ENCODE results near the gene CTU2. TPM values are rescaled to one million over a fixed set of nuclear protein-coding genes. Genes with fewer than 3 reads are reported as not detected.

Gene CTU2
- total RNA-seq, 3 donors from 2014 or later = 7.3 to 8.2 (median 7.8) TPM

DNA sequence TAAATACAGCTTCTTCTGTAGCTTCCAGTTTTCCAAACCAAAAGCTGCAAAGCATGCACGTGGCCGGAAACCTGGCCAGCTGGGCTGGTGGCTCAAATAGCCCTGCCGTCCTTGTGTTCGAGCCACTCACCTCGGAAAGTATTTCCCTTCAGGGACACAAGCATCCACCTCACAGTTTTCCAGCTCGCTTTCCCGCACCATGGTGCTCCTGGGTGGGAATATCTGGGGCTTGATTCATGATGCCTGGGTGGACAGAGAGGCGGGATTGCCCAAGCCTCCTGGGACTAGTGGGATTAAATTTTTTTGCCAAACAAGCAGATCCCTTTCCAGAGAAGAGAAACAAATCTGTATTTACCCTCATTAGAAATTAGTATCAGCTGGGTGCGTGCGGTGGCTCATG is 36.3 kb upstream of the CTU2 start:
- no peak for DNase-seq (ENCODE audit: low spot score in 2 of 2)
- Histone ChIP-seq H3K36me3 (no peaks in the 10 kb centered on the region), H3K27ac (no peak overlapping the region), H3K27me3 (no peaks in the 10 kb centered on the region), H3K4me3 (no peak overlapping the region), H3K9me3 (no peaks in the 10 kb centered on the region), H3K4me1 (no peaks in the 10 kb centered on the region)
- TF ChIP-seq POLR2AphosphoS5 (IDR thresholded peaks at IDR 0.05) (no peak), POLR2A (IDR thresholded peaks at IDR 0.05) (no peak)
- TF ChIP-seq, protein P1, sequence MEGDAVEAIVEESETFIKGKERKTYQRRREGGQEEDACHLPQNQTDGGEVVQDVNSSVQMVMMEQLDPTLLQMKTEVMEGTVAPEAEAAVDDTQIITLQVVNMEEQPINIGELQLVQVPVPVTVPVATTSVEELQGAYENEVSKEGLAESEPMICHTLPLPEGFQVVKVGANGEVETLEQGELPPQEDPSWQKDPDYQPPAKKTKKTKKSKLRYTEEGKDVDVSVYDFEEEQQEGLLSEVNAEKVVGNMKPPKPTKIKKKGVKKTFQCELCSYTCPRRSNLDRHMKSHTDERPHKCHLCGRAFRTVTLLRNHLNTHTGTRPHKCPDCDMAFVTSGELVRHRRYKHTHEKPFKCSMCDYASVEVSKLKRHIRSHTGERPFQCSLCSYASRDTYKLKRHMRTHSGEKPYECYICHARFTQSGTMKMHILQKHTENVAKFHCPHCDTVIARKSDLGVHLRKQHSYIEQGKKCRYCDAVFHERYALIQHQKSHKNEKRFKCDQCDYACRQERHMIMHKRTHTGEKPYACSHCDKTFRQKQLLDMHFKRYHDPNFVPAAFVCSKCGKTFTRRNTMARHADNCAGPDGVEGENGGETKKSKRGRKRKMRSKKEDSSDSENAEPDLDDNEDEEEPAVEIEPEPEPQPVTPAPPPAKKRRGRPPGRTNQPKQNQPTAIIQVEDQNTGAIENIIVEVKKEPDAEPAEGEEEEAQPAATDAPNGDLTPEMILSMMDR (IDR thresholded peaks at IDR 0.05) = no peak
- intact Hi-C loops (cut with DNase I; ENCODE audit: low total_unique reads) = no loop called here

DNA sequence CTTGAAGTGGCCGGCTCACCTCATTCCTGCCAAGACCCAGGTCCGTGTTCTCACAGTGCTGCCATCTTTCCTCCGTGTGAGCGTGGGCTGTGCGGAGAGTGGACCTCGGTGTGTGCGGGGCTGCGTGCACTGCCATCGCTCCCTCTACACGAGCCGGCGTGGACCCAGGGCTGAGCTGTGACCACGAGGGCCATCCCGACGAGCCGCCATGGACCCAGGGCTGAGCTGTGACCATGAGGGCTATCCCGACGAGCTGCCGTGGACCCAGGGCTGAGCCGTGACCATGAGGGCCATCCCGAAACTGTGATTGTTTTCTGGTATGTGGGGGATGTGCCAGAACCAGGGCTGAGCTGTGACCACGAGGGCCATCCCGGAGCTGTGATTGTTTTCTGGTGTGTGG is 34.5 kb upstream of the CTU2 start:
- no peak for DNase-seq (ENCODE audit: low spot score in 2 of 2)
- no peaks in the 10 kb centered on the region for H3K9me3 ChIP-seq
- TF ChIP-seq POLR2A (IDR thresholded peaks at IDR 0.05) (no peak), POLR2AphosphoS5 (IDR thresholded peaks at IDR 0.05) (no peak)
- TF ChIP-seq, protein P1 (IDR thresholded peaks at IDR 0.05) = no peak
- no peaks in the 10 kb centered on the region for H3K36me3 ChIP-seq
- peaks cover 0 to 2% of the 10 kb centered on the region in 2 donors for H3K27me3 ChIP-seq
- no peak overlapping the region for H3K4me3 ChIP-seq
- H3K4me1 ChIP-seq = no peaks in the 10 kb centered on the region
- intact Hi-C loops (cut with DNase I; ENCODE audit: low total_unique reads) = no loop called here
- no peak overlapping the region for H3K27ac ChIP-seq

DNA sequence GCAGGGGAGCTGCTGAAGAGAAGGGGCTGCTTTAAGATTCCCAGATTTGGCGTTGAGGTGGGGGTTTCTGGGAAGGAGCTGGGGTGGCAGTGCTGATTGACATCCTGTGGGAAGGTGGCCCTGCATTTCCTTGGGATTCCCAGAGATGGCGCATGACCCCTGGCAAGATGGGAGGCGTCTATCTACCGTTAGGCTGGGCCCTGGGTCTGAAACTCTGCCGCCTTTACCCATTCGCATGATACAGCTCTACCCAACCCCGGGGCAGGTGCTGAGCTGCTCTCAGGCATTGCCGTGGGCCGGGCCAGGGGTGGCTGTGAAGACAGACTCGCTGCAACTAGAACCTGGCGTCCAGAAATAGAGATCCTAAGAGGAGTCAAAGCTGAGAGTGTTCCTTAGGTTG is 33.5 kb upstream of the CTU2 start:
- intact Hi-C loops (cut with DNase I; ENCODE audit: low total_unique reads) = no loop called here
- H3K36me3 ChIP-seq = no peaks in the 10 kb centered on the region
- no peak for DNase-seq (ENCODE audit: low spot score in 2 of 2)
- H3K9me3 ChIP-seq = no peaks in the 10 kb centered on the region
- peaks cover 0 to 9% of the 10 kb centered on the region in 2 donors for H3K27me3 ChIP-seq
- H3K4me1 ChIP-seq = no peaks in the 10 kb centered on the region
- no peak overlapping the region for H3K4me3 ChIP-seq
- TF ChIP-seq, protein P1 (IDR thresholded peaks at IDR 0.05) = no peak
- TF ChIP-seq POLR2AphosphoS5 (IDR thresholded peaks at IDR 0.05) (no peak), POLR2A (IDR thresholded peaks at IDR 0.05) (no peak)
- H3K27ac ChIP-seq = no peak overlapping the region

DNA sequence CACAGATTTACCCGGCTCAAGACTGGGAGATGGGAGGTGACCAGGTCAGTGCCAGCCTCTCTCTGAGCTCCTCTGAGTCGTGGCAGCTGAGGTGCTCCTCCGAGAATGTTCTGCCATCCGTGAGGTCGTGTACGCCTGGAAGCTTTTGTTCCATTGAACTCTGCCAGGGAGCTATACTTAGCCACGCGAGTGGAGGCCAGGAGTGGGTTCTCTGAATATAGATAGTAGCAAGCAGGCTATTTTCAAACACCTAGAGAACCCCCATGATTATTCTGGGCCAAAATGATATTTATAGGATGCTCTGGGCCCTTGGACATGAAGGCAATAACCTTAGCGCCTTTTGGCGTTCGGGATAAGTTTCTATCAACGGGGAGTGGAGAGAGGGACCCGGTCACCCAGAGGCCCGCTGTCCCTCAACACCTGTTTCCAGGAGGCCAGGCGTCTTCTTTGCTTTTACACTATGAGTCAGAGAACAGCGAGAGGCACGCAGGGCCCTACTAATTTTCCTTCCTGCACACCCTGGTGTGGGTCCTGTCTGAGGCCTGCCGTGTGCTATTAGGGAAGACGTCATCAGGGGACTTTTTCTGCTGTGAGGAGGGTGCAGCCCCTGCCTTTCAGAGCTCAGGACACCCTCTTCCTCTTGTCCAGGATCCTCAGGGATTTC is 32.5 kb upstream of the CTU2 start:
- Histone ChIP-seq H3K36me3 (no peaks in the 10 kb centered on the region), H3K4me3 (no peak overlapping the region), H3K4me1 (no peaks in the 10 kb centered on the region), H3K9me3 (no peaks in the 10 kb centered on the region), H3K27me3 (peaks cover 4 to 20% of the 10 kb centered on the region in 2 donors), H3K27ac (no peak overlapping the region)
- DNase-seq (ENCODE audit: low spot score in 2 of 2) = no peak
- intact Hi-C loops (cut with DNase I; ENCODE audit: low total_unique reads) = no loop called here
- no peak for TF ChIP-seq POLR2A (IDR thresholded peaks at IDR 0.05)
- no peak for TF ChIP-seq POLR2AphosphoS5 (IDR thresholded peaks at IDR 0.05)
- TF ChIP-seq, protein P1 (IDR thresholded peaks at IDR 0.05) = no peak

- Histone ChIP-seq H3K4me1 (no peaks in the 10 kb centered on the region), H3K27ac (no peak overlapping the region), H3K4me3 (no peak overlapping the region), H3K36me3 (no peaks in the 10 kb centered on the region), H3K27me3 (peaks cover 4 to 36% of the 10 kb centered on the region in 2 donors), H3K9me3 (no peaks in the 10 kb centered on the region)
- DNase-seq (ENCODE audit: low spot score in 2 of 2) = no peak
- intact Hi-C loops (cut with DNase I; ENCODE audit: low total_unique reads) = no loop called here
- no peak for TF ChIP-seq POLR2AphosphoS5 (IDR thresholded peaks at IDR 0.05)
- TF ChIP-seq, protein P1 (IDR thresholded peaks at IDR 0.05) = no peak
- TF ChIP-seq POLR2A (IDR thresholded peaks at IDR 0.05) = no peak
Observed at GRCh38 chr16:88676502-88677242, 29.6 kb upstream of the CTU2 start.

Data from breast epithelium (tissue), 4 donors.